ENCODE data around the gene APPBP2. TPM values are rescaled to one million over a fixed set of nuclear protein-coding genes. Genes with fewer than 3 reads are reported as not detected.

Gene APPBP2
- total RNA-seq, 1 donor from 2014 or later = 48.0 TPM

GRCh38 chr17:60395508-60396065 is 130.5 kb downstream of the APPBP2 start:
- Mint-ChIP-seq H3K27ac (no peak overlapping the region), H3K9me3 (no peaks in the 10 kb centered on the region), H3K4me1 (peaks cover 18% of the 10 kb centered on the region), H3K36me3 (no peaks in the 10 kb centered on the region), H3K4me3 (no peak overlapping the region), H3K27me3 (ENCODE audit: insufficient read depth, low read depth) (peaks cover 12% of the 10 kb centered on the region)
- Histone ChIP-seq H3K9me3 (ENCODE audit: low read depth) (no peaks in the 10 kb centered on the region), H4K20me1 (ENCODE audit: low read depth) (peaks cover 6% of the 10 kb centered on the region), H3K4me2 (no peak overlapping the region), H3F3A (ENCODE audit: low read depth) (peaks cover 28% of the 10 kb centered on the region), H3K9ac (no peak overlapping the region), H2AFZ (replicated peaks) (no peak overlapping the region), H3K27me3 (no peaks in the 10 kb centered on the region), H3K36me3 (no peaks in the 10 kb centered on the region), H3K4me3 (no peak overlapping the region), H3K79me2 (ENCODE audit: low read depth) (peaks cover 11% of the 10 kb centered on the region), H3K27ac (no peak overlapping the region), H3K4me1 (peaks cover 11% of the 10 kb centered on the region)
- TF ChIP-seq EZH2phosphoT487 (IDR thresholded peaks at IDR 0.05) = no peak
- TF ChIP-seq CTCF (IDR thresholded peaks at IDR 0.05) = no peak
- TF ChIP-seq EZH2 (IDR thresholded peaks at IDR 0.05) = no peak
- DNase-seq (ENCODE audit: low spot score) = no peak

- no peaks in the 10 kb centered on the region for H3K9me3 Mint-ChIP-seq
- H3K9ac ChIP-seq = no peak overlapping the region
- DNase-seq (ENCODE audit: low spot score) = peak; percentile 6
- peaks cover 20% of the 10 kb centered on the region for H4K20me1 ChIP-seq (ENCODE audit: low read depth)
- H3K4me1 Mint-ChIP-seq = peaks cover 27% of the 10 kb centered on the region
- H3K27me3 Mint-ChIP-seq (ENCODE audit: insufficient read depth, low read depth) = peaks cover 12% of the 10 kb centered on the region
- no peak overlapping the region for H3K4me3 ChIP-seq
- H3K79me2 ChIP-seq (ENCODE audit: low read depth) = peaks cover 26% of the 10 kb centered on the region
- no peak overlapping the region for H3K27ac ChIP-seq
- no peaks in the 10 kb centered on the region for H3K36me3 ChIP-seq
- no peaks in the 10 kb centered on the region for H3K36me3 Mint-ChIP-seq
- TF ChIP-seq CTCF (IDR thresholded peaks at IDR 0.05) (no peak), EZH2phosphoT487 (IDR thresholded peaks at IDR 0.05) (no peak), EZH2 (IDR thresholded peaks at IDR 0.05) (no peak)
- no peaks in the 10 kb centered on the region for H3K9me3 ChIP-seq (ENCODE audit: low read depth)
- no peak overlapping the region for H3K4me2 ChIP-seq
- H3K27me3 ChIP-seq = no peaks in the 10 kb centered on the region
- peaks cover 18% of the 10 kb centered on the region for H3K4me1 ChIP-seq
- H3F3A ChIP-seq (ENCODE audit: low read depth) = peaks cover 32% of the 10 kb centered on the region
- H3K27ac Mint-ChIP-seq = no peak overlapping the region
- H2AFZ ChIP-seq (replicated peaks) = no peak overlapping the region
- H3K4me3 Mint-ChIP-seq = no peak overlapping the region
Measured at GRCh38 chr17:60393840-60394723, 132.0 kb downstream of the APPBP2 start.

Small RNA genes lying within 50 kb of the gene (small RNA-seq; reads per million reads assigned to genes)
- gene AC011921.2 = not detected

Other genes starting within 250 kb of the APPBP2 start
- gene USP32, start 134.1 kb downstream of the APPBP2 start, total RNA-seq (ENCODE audit: low replicate concordance) = 37.1 and 45.0 TPM in 2 replicates
- 0.77 TPM in 1 of 2 replicates, not detected in the other for gene CHCT1, start 103.8 kb downstream of the APPBP2 start, total RNA-seq (ENCODE audit: low replicate concordance)
- 16.6 and 22.9 TPM in 2 replicates for gene PPM1D, start 74.0 kb upstream of the APPBP2 start, total RNA-seq (ENCODE audit: low replicate concordance)
- gene BCAS3, start 151.6 kb upstream of the APPBP2 start, total RNA-seq (ENCODE audit: low replicate concordance) = 31.0 and 60.9 TPM in 2 replicates

All from neural progenitor cell (in vitro differentiated cells).